Karpas-422 (cell line): ENCODE results near the gene MIGA1. TPM values are rescaled to one million over a fixed set of nuclear protein-coding genes. Genes with fewer than 3 reads are reported as not detected.
A peak's percentile ranks its signal among the peaks of the same experiment; 100 is the strongest.

Experiments used
- DNase-seq: peaks from one replicate; pipeline ENCODE4 v3.0.0-alpha.2; 2015
- H2AFZ ChIP-seq: fragments of 200-600 bp; sonication (generic); 2 replicates; pipeline ENCODE4 v1.6.1; 2014; ENCODE audit warnings: antibody characterized with exemption, low read length, mixed read lengths
- H3K27ac ChIP-seq: fragments of 200-600 bp; sonication (generic); 2 replicates; pipeline ENCODE4 v1.5.1; 2014; ENCODE audit warnings: mild to moderate bottlenecking, low read length, moderate library complexity
- H3K27me3 ChIP-seq: fragments of 200-600 bp; sonication (generic); 2 replicates; pipeline ENCODE4 v1.6.1; 2014; ENCODE audit warnings: low read length, mixed read lengths
- H3K36me3 ChIP-seq: fragments of 200-600 bp; sonication (generic); 2 replicates; pipeline ENCODE4 v1.6.1; 2014; ENCODE audit warnings: low read length, mixed read lengths; ENCODE audit not compliant: insufficient read depth
- H3K4me1 ChIP-seq: fragments of 200-600 bp; sonication (generic); 2 replicates; pipeline ENCODE4 v1.6.1; 2014; ENCODE audit warnings: mild to moderate bottlenecking, low read length, mixed read lengths
- H3K4me2 ChIP-seq: fragments of 200-600 bp; sonication (generic); 2 replicates; pipeline ENCODE4 v1.6.1; 2014; ENCODE audit warnings: low read length, low read depth, mild to moderate bottlenecking; ENCODE audit not compliant: poor library complexity, severe bottlenecking
- H3K4me3 ChIP-seq: fragments of 200-600 bp; sonication (generic); 2 replicates; pipeline ENCODE4 v1.5.1; 2014; ENCODE audit warnings: mild to moderate bottlenecking, antibody characterized with exemption, low read length, mixed read lengths
- H3K79me2 ChIP-seq: fragments of 200-600 bp; sonication (generic); 2 replicates; pipeline ENCODE4 v1.6.1; 2014; ENCODE audit warnings: mild to moderate bottlenecking, low read length, mixed read lengths
- H3K9ac ChIP-seq: fragments of 200-600 bp; sonication (generic); 2 replicates; pipeline ENCODE4 v1.6.0; 2014; ENCODE audit warnings: low read length
- H3K9me2 ChIP-seq: fragments of 200-600 bp; sonication (generic), shearing (Covaris generic); replicated peaks from 2 replicates; pipeline ENCODE4 v1.6.0; 2014; ENCODE audit warnings: mild to moderate bottlenecking, low read length, moderate library complexity; ENCODE audit not compliant: insufficient read depth
- H3K9me3 ChIP-seq: fragments of 300-700, 200-600 bp; sonication (generic); 2 replicates; pipeline ENCODE4 v1.6.1; 2014; ENCODE audit warnings: low read length, mixed read lengths
- H4K20me1 ChIP-seq: fragments of 200-600 bp; sonication (generic); 2 replicates; pipeline ENCODE4 v1.6.1; 2014; ENCODE audit warnings: mild to moderate bottlenecking, antibody characterized with exemption, low read length, low read depth; ENCODE audit not compliant: insufficient read depth
- total RNA-seq: library from RNA; depleted of rRNA; stranded (reverse); fragments of >200 nt; shearing (Covaris generic); gene quantifications from 2 replicates; pipeline ENCODE4 v1.2.3, GENCODE V29; 2014; ENCODE audit warnings: low replicate concordance

MIGA1 gene
- total RNA-seq, 1 experiment from 2014 or later = 7.5 TPM

DNA sequence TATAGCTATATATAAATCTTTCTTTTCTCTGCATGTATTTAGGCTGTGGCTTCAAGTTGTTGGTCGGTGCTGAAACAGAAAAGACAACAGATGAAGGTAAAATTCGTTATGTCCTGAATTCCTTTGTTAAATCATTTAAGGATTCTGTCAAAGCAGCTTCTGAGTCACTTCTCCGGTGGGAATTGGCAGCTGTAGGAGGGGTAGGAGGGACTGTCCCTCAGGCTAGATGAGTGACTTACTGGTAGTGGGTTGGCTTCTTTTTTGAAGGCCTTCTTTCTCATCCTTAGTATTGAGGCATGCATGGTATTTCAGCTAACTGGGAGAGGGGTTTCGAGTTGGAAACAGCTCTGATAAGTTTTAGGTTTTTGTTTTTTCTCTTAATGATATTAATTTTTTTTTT, 86.8 kb downstream of the MIGA1 start:
- Histone ChIP-seq H3K4me1 (no peaks in the 10 kb centered on the region), H3K9ac (no peak overlapping the region), H3K9me2 (no peaks in the 10 kb centered on the region), H3K4me2 (no peak overlapping the region), H4K20me1 (no peaks in the 10 kb centered on the region), H3K27me3 (no peaks in the 10 kb centered on the region), H2AFZ (no peak overlapping the region), H3K27ac (no peak overlapping the region), H3K36me3 (no peaks in the 10 kb centered on the region), H3K79me2 (no peaks in the 10 kb centered on the region), H3K4me3 (no peak overlapping the region), H3K9me3 (no peaks in the 10 kb centered on the region)
- DNase-seq = no peak

DNA sequence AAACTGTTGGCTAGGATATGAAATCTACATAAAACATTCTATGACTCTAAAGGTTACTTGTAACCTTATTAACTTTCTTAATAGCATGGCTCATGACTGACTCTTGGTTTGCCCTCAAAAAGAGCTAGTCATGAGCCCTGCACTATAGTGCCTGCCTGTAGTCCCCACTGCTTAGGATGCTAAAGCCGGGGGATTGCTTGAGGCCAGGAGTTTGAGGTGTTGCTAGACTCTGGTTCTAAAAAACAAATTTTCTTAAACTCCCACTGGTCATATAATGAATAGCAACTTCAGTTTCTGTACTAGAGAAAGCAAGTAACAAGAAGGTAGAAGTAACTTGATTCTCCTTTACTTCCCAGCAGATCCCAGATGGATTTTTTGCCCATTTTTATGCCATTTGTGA, 93.2 kb downstream of the MIGA1 start:
- no peaks in the 10 kb centered on the region for H3K27me3 ChIP-seq
- no peak overlapping the region for H3K27ac ChIP-seq
- no peak overlapping the region for H3K4me2 ChIP-seq
- H2AFZ ChIP-seq = no peak overlapping the region
- no peaks in the 10 kb centered on the region for H3K4me1 ChIP-seq
- H3K9ac ChIP-seq = no peak overlapping the region
- no peaks in the 10 kb centered on the region for H3K36me3 ChIP-seq
- H3K9me3 ChIP-seq = no peaks in the 10 kb centered on the region
- no peak for DNase-seq
- H3K9me2 ChIP-seq = no peaks in the 10 kb centered on the region
- H3K79me2 ChIP-seq = no peaks in the 10 kb centered on the region
- H4K20me1 ChIP-seq = no peaks in the 10 kb centered on the region
- no peak overlapping the region for H3K4me3 ChIP-seq

DNA sequence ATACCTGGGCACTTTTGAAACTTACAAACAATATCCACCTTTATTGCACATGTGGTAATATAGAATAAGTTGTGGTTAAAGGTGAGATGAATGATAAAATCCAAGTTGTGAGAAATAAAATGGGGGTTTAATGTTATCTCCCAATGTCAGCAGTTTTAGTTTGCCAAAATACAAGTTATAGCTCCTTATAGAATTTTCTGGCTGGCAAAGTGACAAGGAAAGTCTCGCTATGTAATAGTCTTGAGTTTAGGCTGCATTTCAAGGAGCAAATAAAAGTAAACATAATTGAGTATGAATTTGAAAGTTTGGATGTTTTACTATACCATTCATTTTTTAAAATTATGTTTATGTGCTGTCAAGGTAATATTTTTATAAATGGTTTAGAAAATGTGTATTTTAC, 94.0 kb downstream of the MIGA1 start:
- Histone ChIP-seq H3K36me3 (no peaks in the 10 kb centered on the region), H3K27ac (no peak overlapping the region), H4K20me1 (no peaks in the 10 kb centered on the region), H3K4me3 (no peak overlapping the region), H3K27me3 (no peaks in the 10 kb centered on the region), H2AFZ (no peak overlapping the region), H3K4me2 (no peak overlapping the region), H3K9ac (no peak overlapping the region), H3K9me2 (no peaks in the 10 kb centered on the region), H3K79me2 (no peaks in the 10 kb centered on the region), H3K4me1 (no peaks in the 10 kb centered on the region), H3K9me3 (no peaks in the 10 kb centered on the region)
- DNase-seq = no peak

DNA sequence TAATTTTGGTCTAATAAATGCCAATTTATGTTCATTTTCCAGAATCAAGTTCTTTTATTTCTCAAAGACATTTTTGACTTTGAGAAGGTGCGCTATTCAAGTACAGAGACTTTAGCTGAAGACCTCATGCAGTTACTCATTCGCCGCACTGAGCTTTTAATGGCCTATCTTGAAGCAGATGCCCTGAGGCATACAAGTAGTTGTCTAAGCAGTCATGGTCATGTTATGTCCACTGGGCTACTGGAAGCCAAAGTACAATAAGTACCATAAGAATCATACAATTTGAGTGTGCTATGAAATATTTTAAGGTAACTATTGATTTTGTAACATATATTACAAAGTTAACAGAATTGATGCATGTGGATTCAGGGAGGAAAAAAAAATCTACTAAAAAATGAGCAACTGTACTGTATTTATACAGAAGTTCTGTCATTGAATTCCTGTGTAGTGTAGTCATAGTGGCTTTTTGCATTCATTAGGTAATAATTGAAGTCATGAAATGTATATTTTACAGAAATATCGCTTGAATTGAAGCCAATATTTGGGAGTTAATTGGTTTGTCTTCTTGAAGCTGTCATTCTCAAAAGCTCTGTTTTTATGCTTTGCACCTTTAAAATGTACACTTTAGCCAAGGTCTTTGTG, 95.5 kb downstream of the MIGA1 start:
- no peaks in the 10 kb centered on the region for H4K20me1 ChIP-seq
- no peak overlapping the region for H3K4me3 ChIP-seq
- H3K9me2 ChIP-seq = no peaks in the 10 kb centered on the region
- no peak overlapping the region for H2AFZ ChIP-seq
- no peaks in the 10 kb centered on the region for H3K36me3 ChIP-seq
- H3K9ac ChIP-seq = no peak overlapping the region
- no peak overlapping the region for H3K4me2 ChIP-seq
- DNase-seq = no peak
- H3K27me3 ChIP-seq = no peaks in the 10 kb centered on the region
- no peaks in the 10 kb centered on the region for H3K4me1 ChIP-seq
- H3K79me2 ChIP-seq = no peaks in the 10 kb centered on the region
- H3K9me3 ChIP-seq = no peaks in the 10 kb centered on the region
- H3K27ac ChIP-seq = no peak overlapping the region

DNA sequence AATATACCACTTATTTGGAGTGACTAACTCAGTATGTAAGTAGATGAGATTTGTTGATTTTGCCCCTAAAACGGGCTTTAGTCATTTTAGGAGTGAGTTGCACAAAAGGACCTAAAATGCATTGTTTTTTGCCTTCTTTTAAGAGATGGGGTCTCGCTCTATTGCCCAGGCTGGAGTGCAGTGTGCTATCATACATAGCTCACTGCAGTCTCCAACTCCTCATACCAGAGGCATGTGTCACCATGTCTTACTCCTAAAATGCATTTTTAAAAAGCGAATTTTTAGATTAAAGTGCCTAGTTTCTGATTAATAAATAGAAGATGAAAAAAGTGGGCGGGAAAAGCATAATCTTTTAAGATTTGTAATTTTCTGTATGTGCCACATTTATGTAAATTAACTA, 97.4 kb downstream of the MIGA1 start:
- Histone ChIP-seq H2AFZ (no peak overlapping the region), H3K79me2 (no peaks in the 10 kb centered on the region), H4K20me1 (no peaks in the 10 kb centered on the region), H3K27me3 (no peaks in the 10 kb centered on the region), H3K27ac (no peak overlapping the region), H3K4me3 (no peak overlapping the region), H3K9me2 (no peaks in the 10 kb centered on the region), H3K4me2 (no peak overlapping the region), H3K36me3 (no peaks in the 10 kb centered on the region), H3K4me1 (no peaks in the 10 kb centered on the region), H3K9ac (no peak overlapping the region), H3K9me3 (no peaks in the 10 kb centered on the region)
- no peak for DNase-seq

DNA sequence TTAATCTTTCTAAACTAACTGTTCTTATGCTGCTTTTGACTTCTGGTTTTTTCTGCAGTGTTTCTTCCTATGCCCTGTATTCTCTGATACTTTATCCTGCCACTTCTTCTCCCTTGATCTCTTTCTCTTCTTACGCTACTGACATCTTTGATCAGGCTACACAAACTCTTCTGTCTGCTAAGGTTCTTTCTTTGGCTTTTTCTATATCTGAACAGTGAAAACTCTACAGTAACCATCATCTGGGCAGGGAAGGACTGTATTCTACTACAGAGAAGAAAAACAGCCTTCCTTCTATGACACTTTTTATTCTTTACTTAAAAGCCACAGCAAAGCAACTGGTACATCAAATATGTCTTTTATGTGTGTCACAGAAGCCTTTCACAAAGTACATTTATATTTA, 101.6 kb downstream of the MIGA1 start:
- Histone ChIP-seq H2AFZ (no peak overlapping the region), H3K79me2 (no peaks in the 10 kb centered on the region), H3K9me2 (no peaks in the 10 kb centered on the region), H3K36me3 (no peaks in the 10 kb centered on the region), H3K4me3 (no peak overlapping the region), H4K20me1 (no peaks in the 10 kb centered on the region), H3K27ac (no peak overlapping the region), H3K9ac (no peak overlapping the region), H3K9me3 (no peaks in the 10 kb centered on the region), H3K4me2 (no peak overlapping the region), H3K4me1 (no peaks in the 10 kb centered on the region), H3K27me3 (no peaks in the 10 kb centered on the region)
- DNase-seq = no peak

DNA sequence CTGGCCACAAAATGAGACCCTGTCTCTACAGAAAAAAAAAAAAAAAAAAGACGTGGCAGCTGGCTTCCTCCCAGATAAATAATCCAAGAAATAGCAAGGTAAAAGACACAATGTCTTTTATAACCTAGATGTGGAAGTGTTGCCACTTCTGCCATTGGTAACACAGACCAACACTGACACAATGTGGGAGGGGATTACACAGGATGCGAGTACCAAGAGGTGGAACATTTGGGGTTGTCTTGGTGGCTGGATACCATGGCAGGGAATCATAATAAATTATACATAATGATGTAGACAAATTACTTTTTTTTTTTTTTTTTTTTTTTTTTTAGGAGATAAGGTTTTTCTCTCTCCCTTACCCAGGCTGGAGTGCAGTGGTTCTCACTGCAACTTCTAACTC, 103.0 kb downstream of the MIGA1 start:
- Histone ChIP-seq H3K4me1 (no peaks in the 10 kb centered on the region), H3K9me3 (no peaks in the 10 kb centered on the region), H2AFZ (no peak overlapping the region), H3K4me3 (no peak overlapping the region), H3K27ac (no peak overlapping the region), H3K9me2 (no peaks in the 10 kb centered on the region), H3K9ac (no peak overlapping the region), H3K36me3 (no peaks in the 10 kb centered on the region), H3K27me3 (no peaks in the 10 kb centered on the region), H3K4me2 (no peak overlapping the region), H3K79me2 (no peaks in the 10 kb centered on the region), H4K20me1 (no peaks in the 10 kb centered on the region)
- no peak for DNase-seq

DNA sequence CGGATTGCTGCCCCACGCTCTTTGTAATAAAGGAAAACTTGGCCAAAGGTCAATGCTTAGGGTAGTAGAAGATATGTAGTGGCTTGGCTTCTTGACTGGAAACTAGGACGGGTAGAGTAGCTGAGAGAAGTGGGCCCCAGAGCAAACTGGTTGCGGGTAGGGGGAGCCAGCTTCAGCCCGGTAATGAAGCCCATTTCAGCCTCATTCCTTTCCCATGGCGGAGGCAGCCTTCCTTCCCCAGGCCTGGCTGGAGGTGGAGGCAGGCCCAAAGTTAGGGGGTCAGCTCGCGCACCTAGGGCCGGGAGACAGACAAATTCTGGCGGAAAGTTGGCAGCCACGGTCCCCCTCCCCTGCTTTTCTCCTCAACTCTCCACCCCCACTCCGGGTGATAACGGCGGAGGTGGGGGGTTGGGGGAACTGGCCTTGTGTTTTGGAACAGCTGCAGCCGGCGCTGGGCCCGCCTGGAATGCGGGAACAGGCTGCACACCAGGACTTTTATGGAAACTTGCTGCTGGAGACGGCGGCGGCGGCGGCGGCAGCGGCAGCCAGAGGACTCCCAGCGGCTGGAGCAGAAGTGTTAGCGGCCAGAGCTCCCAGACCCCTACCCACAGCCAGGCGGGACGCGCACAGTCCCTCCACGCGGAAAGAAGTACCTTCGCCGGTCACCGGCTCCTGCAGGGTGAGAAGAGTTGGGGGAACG, 108.8 kb downstream of the MIGA1 start, which contains the start of gene NEXN:
TSS of gene NEXN (plus strand) at position 544 of the 700 bp plus-strand sequence. CDS start 27,483 bp downstream, outside the sequence.
- no peaks in the 10 kb centered on the region for H3K27me3 ChIP-seq
- no peaks in the 10 kb centered on the region for H4K20me1 ChIP-seq
- H3K4me3 ChIP-seq = peak within 1 kb of the TSS; percentile 64
- DNase-seq = no peak
- no peaks in the 10 kb centered on the region for H3K9me3 ChIP-seq
- no peaks in the 10 kb centered on the region for H3K79me2 ChIP-seq
- H3K9me2 ChIP-seq = no peaks in the 10 kb centered on the region
- H3K27ac ChIP-seq = no peak within 1 kb of the TSS
- peak within 1 kb of the TSS; percentile 56 for H3K9ac ChIP-seq
- H3K4me1 ChIP-seq = peaks cover 16% of the 10 kb centered on the region
- H3K4me2 ChIP-seq = peak within 1 kb of the TSS; percentile 66
- H3K36me3 ChIP-seq = no peaks in the 10 kb centered on the region
- H2AFZ ChIP-seq = peak within 1 kb of the TSS; percentile 28; the same call in 1 of the 2 replicates
